SK-N-SH (cell line): ENCODE measurements around the gene NLN. TPM values are rescaled to one million over a fixed set of nuclear protein-coding genes. Genes with fewer than 3 reads are reported as not detected.
A peak's percentile ranks its signal among the peaks of the same experiment; 100 is the strongest.
"Not testable (repeated sequence)": the region's sequence is repeated elsewhere in the genome, so short reads cannot be mapped to it uniquely, and the experiment has no call there.

ENCODE experiments used
- CTCF ChIA-PET: fragments of 300-600, 350-600 bp; formaldehyde crosslinking; extraction: SDS; loops from one replicate; lab custom pipeline; 2021; lab: Yijun Ruan, JAX
- POLR2A ChIA-PET: fragments of 350-600 bp; sonication (Branson Sonifier 250); formaldehyde crosslinking; extraction: SDS; loops from one replicate; lab custom pipeline; 2020; ENCODE audit warnings: antibody characterized with exemption, inconsistent platforms; lab: Yijun Ruan, JAX
- DNase-seq: peaks from one replicate; pipeline ENCODE4 v3.0.0; 2012
- H2AFZ ChIP-seq: fragments of 200-600 bp; sonication (generic); 2 replicates; pipeline ENCODE4 v1.8.1; 2016; ENCODE audit warnings: antibody characterized with exemption, mild to moderate bottlenecking, low read depth
- H3F3A ChIP-seq: fragments of 200-600 bp; sonication (generic); replicated peaks from 2 replicates; pipeline ENCODE3; 2016; ENCODE audit warnings: antibody characterized with exemption, mild to moderate bottlenecking; ENCODE audit not compliant: insufficient read depth
- H3K27ac ChIP-seq, 2 experiments: fragments of 200-500 bp in 1 of 2; fragments of 200-600 bp in 1 of 2; sonication (Bioruptor generic) in 1 of 2; sonication (generic), shearing (Covaris generic) in 1 of 2; 2 replicates each; pipeline versions ENCODE4 v1.5.1 to v1.6.1; 2014 to 2016; ENCODE audit warnings: low read depth in 2 of 2, inconsistent platforms in 1 of 2, low read length in 1 of 2, mild to moderate bottlenecking in 1 of 2, mixed read lengths in 1 of 2
- H3K27me3 ChIP-seq: fragments of 200-600 bp; sonication (generic), shearing (Covaris generic); 2 replicates; pipeline ENCODE4 v1.6.1; 2016; ENCODE audit warnings: mixed run types; ENCODE audit not compliant: insufficient read depth
- H3K36me3 ChIP-seq, 2 experiments: fragments of 200-500 bp in 1 of 2; fragments of 200-600 bp in 1 of 2; sonication (Bioruptor generic) in 1 of 2; sonication (generic) in 1 of 2; replicated peaks in 1 of 2; 2 replicates each; pipeline versions ENCODE3 to v1.5.1; 2014 to 2016; ENCODE audit warnings: low read length in 1 of 2, mild to moderate bottlenecking in 1 of 2; ENCODE audit not compliant: insufficient read depth in 2 of 2, control insufficient read depth in 1 of 2
- H3K4me1 ChIP-seq, 2 experiments: fragments of 200-500 bp in 1 of 2; fragments of 200-600 bp in 1 of 2; sonication (Bioruptor generic) in 1 of 2; sonication (generic), shearing (Covaris generic) in 1 of 2; 2 replicates each; pipeline versions ENCODE4 v1.5.1 to v1.6.1; 2014 to 2016; ENCODE audit warnings: low read depth in 1 of 2, low read length in 1 of 2, mixed run types in 1 of 2; ENCODE audit not compliant: insufficient read depth in 2 of 2, control insufficient read depth in 1 of 2
- H3K4me2 ChIP-seq: fragments of 200-600 bp; sonication (generic), shearing (Covaris generic); 2 replicates; pipeline ENCODE4 v1.6.1; 2017; ENCODE audit warnings: mixed run types
- H3K4me3 ChIP-seq, 2 experiments: fragments of 200-500 bp in 1 of 2; fragments of 200-600 bp in 1 of 2; sonication (Bioruptor generic) in 1 of 2; sonication (generic), shearing (Covaris generic) in 1 of 2; 2 replicates each; pipeline versions ENCODE4 v1.5.1 to v1.8.1; 2014 to 2016; ENCODE audit warnings: low read depth in 2 of 2, inconsistent platforms in 1 of 2, low read length in 1 of 2, mild to moderate bottlenecking in 1 of 2, mixed read lengths in 1 of 2, moderate library complexity in 1 of 2
- H3K79me2 ChIP-seq: fragments of 200-600 bp; sonication (generic); 2 replicates; pipeline ENCODE4 v1.8.1; 2017; ENCODE audit warnings: mild to moderate bottlenecking; ENCODE audit not compliant: insufficient read depth
- H3K9ac ChIP-seq: fragments of 200-600 bp; sonication (generic); 2 replicates; pipeline ENCODE4 v1.6.1; 2017; ENCODE audit warnings: mixed run types
- H3K9me2 ChIP-seq: fragments of 200-600 bp; sonication (generic); 2 replicates; pipeline ENCODE4 v1.6.1; 2017; ENCODE audit warnings: mixed run types
- H3K9me3 ChIP-seq: fragments of 200-600 bp; sonication (generic); 2 replicates; pipeline ENCODE4 v1.6.1; 2017; ENCODE audit warnings: mixed run types, mild to moderate bottlenecking, moderate library complexity
- H4K20me1 ChIP-seq: fragments of 200-600 bp; sonication (generic); 2 replicates; pipeline ENCODE4 v1.6.1; 2017; ENCODE audit warnings: mild to moderate bottlenecking, mixed run types; ENCODE audit not compliant: insufficient read depth
- EP300 ChIP-seq, 2 experiments: IDR thresholded peaks; 2 replicates each; pipeline versions ENCODE4 v1.4.0 to v1.6.1; 2012; ENCODE audit warnings: borderline replicate concordance in 1 of 2, low read depth in 1 of 2, low read length in 1 of 2
- EZH2phosphoT487 ChIP-seq: fragments of 200-600 bp; sonication (generic); IDR thresholded peaks from 2 replicates; pipeline ENCODE4 v1.6.1; 2017; ENCODE audit warnings: low read depth, mixed run types, mild to moderate bottlenecking, antibody characterized with exemption, moderate library complexity, borderline replicate concordance
- FOSL2 ChIP-seq: IDR thresholded peaks from 2 replicates; pipeline ENCODE4 v1.4.0; 2012; ENCODE audit warnings: low read depth, mild to moderate bottlenecking, moderate library complexity, borderline replicate concordance
- JUND ChIP-seq: IDR thresholded peaks from 2 replicates; pipeline ENCODE4 v1.4.0; 2012
- MEF2A ChIP-seq: IDR thresholded peaks from 2 replicates; pipeline ENCODE4 v1.4.0; 2012; ENCODE audit warnings: low read depth, borderline replicate concordance
- PBX3 ChIP-seq: IDR thresholded peaks from 2 replicates; pipeline ENCODE4; 2012
- RFX5 ChIP-seq: IDR thresholded peaks from 2 replicates; pipeline ENCODE4 v1.6.1; 2012; ENCODE audit warnings: mild to moderate bottlenecking, improper control_type of control experiment, low read length
- RXRA ChIP-seq: IDR thresholded peaks from 2 replicates; pipeline ENCODE4 v1.4.0; 2012; ENCODE audit warnings: low read depth, mild to moderate bottlenecking, borderline replicate concordance
- SIN3A ChIP-seq: IDR thresholded peaks from 2 replicates; pipeline ENCODE4 v1.6.1; 2012; ENCODE audit warnings: low read depth, mild to moderate bottlenecking, low read length, moderate library complexity, borderline replicate concordance
- SMC3 ChIP-seq: IDR thresholded peaks from 2 replicates; pipeline ENCODE4 v1.6.1; 2012; ENCODE audit warnings: low read depth, low read length, improper control_type of control experiment
- TCF12 ChIP-seq: IDR thresholded peaks from 2 replicates; pipeline ENCODE4 v1.4.0; 2012
- TEAD4 ChIP-seq: IDR thresholded peaks from 2 replicates; pipeline ENCODE4 v1.4.0; 2012; ENCODE audit warnings: mild to moderate bottlenecking, borderline replicate concordance; ENCODE audit not compliant: insufficient read depth
- USF1 ChIP-seq: IDR thresholded peaks from 2 replicates; pipeline ENCODE4 v1.4.0; 2012; ENCODE audit warnings: low read depth, borderline replicate concordance
- polyA plus RNA-seq, 3 experiments: library from polyadenylated mRNA; depleted of rRNA; stranded (reverse); fragments of >200 nt; gene quantifications; 2 replicates each; pipeline ENCODE4 v1.2.3, GENCODE V29; 2012
- TF ChIP-seq, protein P1 (sequence below): IDR thresholded peaks from 2 replicates; pipeline ENCODE4 v1.4.0; 2012; ENCODE audit warnings: low read depth

Gene NLN
- polyA plus RNA-seq, 1 of the 3 experiments (the other 2 are of a cell fraction): 17.1 TPM

DNA sequence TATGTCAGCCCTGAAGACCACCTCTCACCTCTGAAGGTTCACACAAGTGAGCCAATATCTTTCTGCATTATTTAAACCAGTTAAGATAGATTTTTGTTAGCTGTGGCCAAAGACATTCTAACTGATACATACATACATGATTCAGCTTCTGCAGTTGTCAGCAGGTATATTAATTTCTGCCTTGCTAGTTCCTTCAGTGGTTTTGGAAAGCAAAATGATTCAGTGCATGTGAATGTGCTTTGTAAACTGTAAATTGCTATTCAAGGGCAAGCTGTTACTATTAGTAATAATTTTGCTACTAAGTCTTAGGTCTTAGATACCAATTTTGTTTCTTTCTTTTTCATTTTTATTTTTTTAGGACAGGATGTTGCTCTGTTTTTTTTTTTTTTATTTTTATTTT is 115.1 kb downstream of the NLN start:
- no peak overlapping the region for H3K9ac ChIP-seq
- H3F3A ChIP-seq: peaks cover 7% of the 10 kb centered on the region
- no peaks in the 10 kb centered on the region for H3K4me1 ChIP-seq
- no peaks in the 10 kb centered on the region for H3K27me3 ChIP-seq
- H3K27ac ChIP-seq: no peak overlapping the region; a peak in 1 of 4 replicates
- H3K36me3 ChIP-seq: peaks cover 0 to 8% of the 10 kb centered on the region in 2 experiments
- no peaks in the 10 kb centered on the region for H4K20me1 ChIP-seq
- H3K9me2 ChIP-seq: no peaks in the 10 kb centered on the region
- no peaks in the 10 kb centered on the region for H3K79me2 ChIP-seq
- no peaks in the 10 kb centered on the region for H3K9me3 ChIP-seq
- no peak overlapping the region for H2AFZ ChIP-seq
- no peak overlapping the region for H3K4me2 ChIP-seq
- TF ChIP-seq JUND (peak; percentile 52), SMC3 (no peak), SIN3A (no peak), EP300 (IDR thresholded peaks at IDR 0.05; ENCODE audit: borderline replicate concordance in 1 of 2, low read depth in 1 of 2, low read length in 1 of 2) (peak in 1 of 2 experiments; percentile 36; a peak in 1 of 4 replicates), TEAD4 (no peak), USF1 (no peak), EZH2phosphoT487 (no peak), RFX5 (no peak), TCF12 (peak; percentile 37; the same call in 1 of the 2 replicates), FOSL2 (peak; percentile 71; the same call in 1 of the 2 replicates), PBX3 (peak; percentile 50; the same call in 1 of the 2 replicates), MEF2A (no peak), RXRA (no peak)
- TF ChIP-seq, protein P1, sequence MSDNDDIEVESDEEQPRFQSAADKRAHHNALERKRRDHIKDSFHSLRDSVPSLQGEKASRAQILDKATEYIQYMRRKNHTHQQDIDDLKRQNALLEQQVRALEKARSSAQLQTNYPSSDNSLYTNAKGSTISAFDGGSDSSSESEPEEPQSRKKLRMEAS: no peak
- TF ChIP-seq, all 33 proteins: peak for 5
- ChIA-PET CTCF (no interaction called here), POLR2A (no interaction called here)
- no peak for DNase-seq
- H3K4me3 ChIP-seq: no peak overlapping the region

GRCh38 chr5:65839170-65839569 is 117.2 kb downstream of the NLN start:
- H3K9ac ChIP-seq, DNase-seq, H3K9me3 ChIP-seq, H3K27me3 ChIP-seq, POLR2A ChIA-PET, H4K20me1 ChIP-seq, H3F3A ChIP-seq, H3K9me2 ChIP-seq, H3K36me3 ChIP-seq, H3K27ac ChIP-seq, H3K4me2 ChIP-seq, H2AFZ ChIP-seq, H3K4me3 ChIP-seq, H3K79me2 ChIP-seq, CTCF ChIA-PET, H3K4me1 ChIP-seq: not testable (repeated sequence)
